Measurements from ENCODE around the gene LAMP5.

LAMP5 gene

GRCh38 chr20:9480066-9480465 lies 34.3 kb upstream of the LAMP5 start:
- H3K27ac ChIP-seq: no peak overlapping the region
- TF ChIP-seq ZFX (IDR thresholded peaks at IDR 0.05): no peak

GRCh38 chr20:9482180-9482579 lies 32.2 kb upstream of the LAMP5 start:
- no peak for TF ChIP-seq ZFX (IDR thresholded peaks at IDR 0.05)

GRCh38 chr20:9483131-9483530 lies 31.3 kb upstream of the LAMP5 start:
- TF ChIP-seq ZFX (IDR thresholded peaks at IDR 0.05) (no peak), CTCF (conservative IDR thresholded peaks at IDR 0.05) (no peak)
- H3K27ac ChIP-seq: no peak overlapping the region

More at GRCh38 chr20:9482180-9482579, 32.2 kb upstream of the LAMP5 start:
- no peak overlapping the region for H3K27ac ChIP-seq

GRCh38 chr20:9485614-9486340 lies 28.6 kb upstream of the LAMP5 start:
- TF ChIP-seq ZFX (IDR thresholded peaks at IDR 0.05): no peak
- no peak for TF ChIP-seq CTCF (conservative IDR thresholded peaks at IDR 0.05)
- H3K27ac ChIP-seq: no peak overlapping the region

- no peak for TF ChIP-seq ZFX (IDR thresholded peaks at IDR 0.05)
- TF ChIP-seq CTCF (conservative IDR thresholded peaks at IDR 0.05): no peak
- H3K27ac ChIP-seq: no peak overlapping the region
These were observed 27.2 kb upstream of the LAMP5 start for GRCh38 chr20:9487231-9487630.

- no peak overlapping the region for H3K27ac ChIP-seq
- no peak for TF ChIP-seq CTCF (conservative IDR thresholded peaks at IDR 0.05)
- TF ChIP-seq ZFX (IDR thresholded peaks at IDR 0.05): no peak
These were observed 26.3 kb upstream of the LAMP5 start for GRCh38 chr20:9488063-9488462.

- no peak for TF ChIP-seq CTCF (conservative IDR thresholded peaks at IDR 0.05)
- no peak for TF ChIP-seq ZFX (IDR thresholded peaks at IDR 0.05)
- H3K27ac ChIP-seq: no peak overlapping the region
These were observed 24.2 kb upstream of the LAMP5 start for GRCh38 chr20:9490161-9490560.

GRCh38 chr20:9490631-9491030 lies 23.8 kb upstream of the LAMP5 start:
- TF ChIP-seq CTCF (conservative IDR thresholded peaks at IDR 0.05) (no peak), ZFX (IDR thresholded peaks at IDR 0.05) (no peak)
- H3K27ac ChIP-seq: no peak overlapping the region

All from C4-2B (cell line).